SK-N-MC (cell line): Measurements from ENCODE around the gene LIN54.

Experiments used
- EZH2 ChIP-seq: fragments of 200-600 bp; sonication (generic); IDR thresholded peaks from one replicate; pipeline ENCODE4 v1.6.1; 2017; ENCODE audit warnings: antibody characterized with exemption
- FOXP2 ChIP-seq: optimal IDR thresholded peaks from 2 replicates; pipeline ENCODE3; 2011; ENCODE audit warnings: mild to moderate bottlenecking, moderate library complexity; ENCODE audit not compliant: insufficient read depth; ENCODE audit errors: extremely low read length, control extremely low read depth
- POLR2AphosphoS5 ChIP-seq: IDR thresholded peaks from 2 replicates; pipeline ENCODE4 v1.6.1; 2012; ENCODE audit warnings: mild to moderate bottlenecking, low read depth, low read length, borderline replicate concordance

GRCh38 chr4:83043801-83044407, 33.3 kb upstream of the LIN54 start:
- TF ChIP-seq POLR2AphosphoS5 (no peak), EZH2 (no peak), FOXP2 (no peak)
